GF-D8 (cell line): ENCODE results near the gene URI1.
"Not testable (repeated sequence)": the region's sequence is repeated elsewhere in the genome, so short reads cannot be mapped to it uniquely, and the experiment has no call there.

Experiments
- DNase-seq: peaks from one replicate; lab custom pipeline; 2025; lab: John Stamatoyannopoulos, UW

Gene URI1

DNA sequence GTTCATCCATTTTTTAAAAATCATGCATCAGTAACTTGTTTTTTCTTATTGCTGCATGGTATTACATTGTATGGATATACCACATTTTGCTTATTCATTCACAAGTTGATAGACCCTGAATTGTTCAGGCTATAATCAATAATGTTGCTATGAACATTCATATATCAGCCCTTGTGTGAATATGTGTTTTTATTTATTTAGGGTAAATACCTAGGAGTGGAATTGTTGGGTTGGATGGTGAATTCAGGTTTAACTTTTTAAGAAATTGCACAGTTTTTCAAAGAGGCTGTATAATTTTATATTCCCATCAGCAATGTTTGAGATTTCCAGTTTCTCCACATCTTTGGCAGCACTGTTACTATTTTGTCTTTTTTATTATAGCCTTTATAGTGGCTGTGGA lies 82.1 kb downstream of the URI1 start:
- no peak for DNase-seq

- DNase-seq: no peak
Observed at GRCh38 chr19:30026933-30027332, 84.9 kb downstream of the URI1 start.

GRCh38 chr19:30028118-30028991 lies 86.3 kb downstream of the URI1 start:
- DNase-seq: no peak

GRCh38 chr19:30028992-30029343 lies 86.9 kb downstream of the URI1 start:
- no peak for DNase-seq

DNA sequence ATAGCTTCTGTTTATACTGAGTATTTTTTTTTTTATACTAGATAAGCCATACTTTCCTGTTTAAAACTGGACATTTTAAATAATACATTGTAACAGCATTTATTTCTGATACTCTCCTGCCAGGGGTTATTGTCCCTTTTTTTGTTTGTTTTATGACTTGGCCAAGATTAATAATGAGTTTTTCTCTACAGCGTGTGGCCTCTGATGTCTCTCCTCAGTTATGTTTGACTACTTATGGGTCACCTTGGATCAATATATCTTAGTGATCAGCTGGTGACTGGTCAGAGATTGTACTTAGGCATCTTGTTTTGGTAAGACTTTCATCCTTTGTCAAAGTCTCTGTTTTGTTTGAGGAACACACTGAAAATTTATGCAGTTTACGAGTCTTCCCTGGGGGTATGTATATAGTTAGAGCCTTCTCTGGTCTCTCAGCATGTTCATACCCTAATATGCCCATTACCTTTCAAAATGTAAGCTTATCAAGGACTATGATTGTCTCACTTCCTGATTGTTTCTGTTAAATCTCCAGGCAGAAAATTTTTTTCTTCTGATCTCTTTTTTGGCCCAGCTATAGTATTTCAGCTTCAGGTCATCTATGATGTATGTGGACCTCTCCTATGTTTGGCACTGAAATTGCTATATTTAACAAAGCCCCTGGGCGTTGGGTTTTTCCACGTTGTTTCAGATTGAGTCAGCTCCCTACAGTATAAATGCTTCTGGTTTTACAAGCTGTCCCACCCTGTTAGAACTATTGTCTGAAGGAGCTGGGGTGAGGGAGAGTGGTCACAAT lies 87.9 kb downstream of the URI1 start:
- no peak for DNase-seq

DNA sequence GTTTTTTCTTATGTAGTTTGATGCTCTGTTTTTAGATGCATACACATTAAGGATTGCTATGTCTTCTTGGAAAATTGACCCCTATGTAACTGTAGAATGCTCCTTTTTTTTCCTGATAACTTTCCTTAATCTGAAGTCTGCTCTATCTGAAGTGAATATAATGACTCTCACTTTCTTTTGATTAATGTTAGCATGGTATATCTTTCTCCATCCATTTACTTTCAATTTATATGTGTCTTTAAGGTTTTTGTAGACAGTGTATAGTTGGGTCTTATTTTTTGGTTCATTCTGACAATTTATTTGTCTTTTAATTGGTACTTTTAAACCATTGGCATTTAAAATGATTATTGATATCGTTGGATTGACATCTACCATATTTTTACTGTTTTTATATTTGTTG lies 92.3 kb downstream of the URI1 start:
- no peak for DNase-seq

DNA sequence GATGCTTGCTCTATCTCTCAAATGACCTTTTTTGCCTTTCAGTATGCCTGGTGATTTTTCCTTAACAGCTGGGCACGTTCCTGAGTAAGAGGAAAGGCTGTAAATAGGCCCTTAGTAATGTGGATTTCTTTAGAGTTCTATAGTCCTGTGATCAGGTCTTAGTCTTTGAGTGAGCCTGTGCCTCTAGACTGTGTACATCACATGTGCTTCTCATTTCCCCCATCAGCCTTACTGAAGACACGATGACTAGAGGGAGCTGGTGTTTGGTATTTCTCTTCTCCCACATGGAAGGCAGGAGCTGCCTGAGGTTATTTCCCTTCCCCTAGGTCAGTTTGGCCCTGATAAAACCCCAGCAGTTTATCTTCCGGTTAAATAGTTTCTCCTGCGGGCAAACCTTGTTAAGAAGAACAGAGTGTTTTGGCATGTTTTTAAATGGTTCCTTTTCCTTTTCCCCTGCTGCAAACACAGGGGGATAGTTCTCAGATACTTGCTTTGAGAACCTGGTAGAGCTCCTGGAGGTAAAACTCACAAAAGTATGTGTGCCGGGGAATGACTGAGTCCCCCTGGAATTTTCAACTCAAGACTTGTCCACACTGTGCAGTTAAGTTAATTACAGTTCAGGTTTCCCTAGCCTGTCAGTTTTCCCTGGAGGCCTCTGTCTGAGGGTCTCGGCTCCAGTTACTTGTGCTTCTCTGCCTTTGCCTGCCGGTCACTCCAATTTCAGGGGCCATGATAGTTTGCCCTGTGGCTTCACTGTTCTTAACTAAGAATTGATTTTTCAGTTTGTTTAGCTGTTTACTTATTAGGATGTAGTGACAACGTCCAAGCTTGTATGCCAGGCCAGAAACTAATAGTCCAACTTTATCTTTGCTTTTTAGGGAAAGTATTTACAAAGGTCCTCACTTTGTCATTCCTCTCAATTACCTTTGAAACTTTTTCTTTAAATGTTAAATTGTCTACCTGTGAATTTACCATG lies 94.4 kb downstream of the URI1 start:
- no peak for DNase-seq

DNA sequence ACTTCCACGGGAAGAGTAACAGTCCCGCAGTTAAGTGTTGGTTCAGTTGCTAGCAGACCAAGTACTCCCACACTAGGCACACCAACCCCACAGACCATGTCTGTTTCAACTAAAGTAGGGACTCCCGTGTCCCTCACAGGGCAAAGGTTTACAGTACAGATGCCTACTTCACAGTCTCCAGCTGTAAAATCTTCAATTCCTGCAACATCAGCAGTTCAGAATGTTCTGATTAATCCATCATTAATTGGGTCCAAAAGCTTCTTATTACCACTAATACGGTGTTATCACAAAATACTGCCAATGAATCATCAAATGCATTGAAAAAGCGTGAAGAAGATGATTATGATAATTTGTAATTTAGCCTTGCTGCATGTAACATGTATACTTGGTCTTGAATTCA lies 95.8 kb downstream of the URI1 start:
- DNase-seq: no peak

GRCh38 chr19:30041931-30042330 lies 99.9 kb downstream of the URI1 start:
- not testable (repeated sequence) for DNase-seq

- DNase-seq: not testable (repeated sequence)
Observed at GRCh38 chr19:30043008-30043407, 101.0 kb downstream of the URI1 start.

DNA sequence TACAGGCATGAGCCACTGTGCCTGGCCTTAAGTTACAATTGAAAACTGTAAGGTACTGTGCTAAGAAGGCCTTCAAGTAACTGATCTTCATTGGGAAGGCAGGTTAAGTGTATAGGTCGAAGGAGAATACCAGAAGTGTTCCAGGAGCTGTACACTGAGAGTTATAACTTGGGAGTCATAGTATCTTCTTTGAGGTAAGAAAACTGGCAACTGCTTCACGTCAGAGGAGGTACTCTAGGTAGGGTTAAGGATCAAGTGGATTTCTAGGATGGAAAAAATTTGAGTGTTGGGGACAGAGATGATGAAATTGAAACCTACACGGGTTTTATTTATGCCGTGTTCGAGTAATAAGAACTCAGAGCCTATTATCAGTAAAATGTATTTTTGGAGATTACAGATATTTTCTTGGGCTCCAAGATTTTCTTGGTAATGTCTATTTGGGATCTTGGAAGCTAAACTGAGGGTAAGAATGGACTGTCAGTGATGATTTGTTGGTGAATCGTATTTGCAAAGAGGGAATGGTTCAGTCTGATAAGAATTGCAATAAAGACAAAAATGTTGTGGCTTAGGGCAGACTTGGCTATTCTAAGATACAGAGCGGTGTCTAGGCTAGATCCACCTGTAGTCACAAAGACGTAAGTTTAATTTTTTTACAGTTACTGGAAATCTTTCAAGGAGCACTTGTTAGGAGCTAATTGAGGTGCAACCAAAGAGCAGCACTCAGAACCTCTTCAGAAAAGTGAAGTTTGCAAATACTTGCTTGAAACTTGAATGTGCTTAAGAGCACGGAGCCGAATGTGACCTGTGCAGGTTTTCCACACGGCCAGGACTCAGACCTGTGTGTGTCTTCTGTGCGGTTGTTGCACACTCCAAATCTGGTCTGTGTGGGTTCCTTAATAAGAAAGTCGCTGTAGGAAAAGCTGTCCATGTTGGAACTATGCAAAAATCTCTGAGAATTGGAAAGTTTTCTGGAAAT lies 102.5 kb downstream of the URI1 start:
- no peak for DNase-seq

GRCh38 chr19:30046522-30046921 lies 104.5 kb downstream of the URI1 start:
- no peak for DNase-seq

DNA sequence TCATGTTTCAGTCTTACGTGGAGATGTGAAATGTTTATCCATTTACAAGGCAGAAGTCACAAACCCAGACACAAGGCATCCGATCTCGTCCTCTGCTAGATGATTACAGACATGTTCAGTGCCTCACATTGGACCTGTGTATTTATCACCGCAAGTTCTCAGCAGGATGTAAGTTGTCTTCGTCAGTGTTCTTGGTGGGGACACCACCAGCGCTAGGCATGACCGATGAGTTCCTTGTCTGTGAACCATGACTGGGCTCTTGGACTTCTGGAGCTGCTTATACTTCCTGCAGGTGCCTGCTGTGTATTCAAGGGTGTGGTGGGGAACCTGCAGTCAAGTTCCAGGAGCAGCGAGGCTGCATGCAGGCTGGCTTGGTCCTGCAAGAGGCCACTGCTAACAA lies 105.4 kb downstream of the URI1 start:
- DNase-seq: no peak

DNA sequence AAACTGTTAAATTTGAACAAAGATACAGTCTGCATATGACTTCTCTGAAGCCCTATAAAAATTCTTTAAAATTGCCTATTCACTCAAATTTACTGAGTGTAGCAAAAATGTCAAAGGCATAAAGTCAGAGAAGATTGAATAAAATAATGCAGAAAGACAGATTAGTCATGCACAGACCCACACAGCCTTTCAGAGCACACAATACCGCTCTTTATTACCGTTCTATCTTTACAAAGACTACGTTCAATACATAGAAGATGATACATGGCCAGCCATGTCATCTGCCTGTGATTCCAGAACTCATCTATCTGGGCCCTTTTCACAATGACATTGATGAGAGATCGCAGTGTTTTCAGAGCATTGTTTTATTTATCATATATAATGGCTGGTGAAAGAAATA lies 107.2 kb downstream of the URI1 start:
- DNase-seq: no peak

DNA sequence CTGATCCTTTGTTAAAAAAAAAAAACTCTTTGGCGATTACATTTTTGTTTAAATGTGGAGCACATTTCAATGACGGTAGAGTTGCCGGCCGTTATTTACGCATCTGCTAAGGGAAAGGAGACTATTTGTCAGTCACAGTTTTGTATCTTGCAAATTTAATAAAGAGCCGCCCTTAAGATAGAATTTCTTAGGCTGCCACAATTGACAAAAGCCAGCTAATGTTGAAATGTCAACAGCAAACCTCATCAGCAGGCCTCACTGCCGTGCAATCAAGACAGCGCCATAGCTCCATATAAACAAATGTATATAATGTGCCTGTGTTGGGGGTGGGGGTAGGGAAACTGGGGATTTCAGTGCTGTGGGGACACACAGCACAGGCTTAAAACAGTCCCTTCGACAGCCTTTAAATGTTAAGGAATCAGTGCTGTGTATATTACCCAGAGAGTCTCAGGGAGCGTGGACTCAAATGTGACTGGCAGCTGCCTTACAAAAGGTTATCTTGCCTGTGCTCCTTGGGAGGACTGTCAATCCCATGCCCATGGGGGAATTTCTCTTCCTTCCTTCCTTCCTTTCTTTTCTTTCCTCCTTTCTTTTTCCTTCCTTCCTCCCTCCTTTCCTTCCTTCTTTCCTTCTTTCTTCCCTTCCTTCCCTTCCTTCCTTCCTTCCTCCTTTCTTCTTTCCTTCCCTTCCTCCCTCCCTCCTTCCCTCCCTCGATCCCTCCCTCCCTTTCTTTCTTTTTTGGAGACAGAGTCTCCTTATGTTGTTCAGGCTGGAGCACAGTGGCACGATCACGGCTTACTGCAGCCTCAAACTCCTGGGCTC lies 108.0 kb downstream of the URI1 start:
- DNase-seq: no peak

- DNase-seq: no peak
Observed at GRCh38 chr19:30052122-30053075, 110.4 kb downstream of the URI1 start.

- no peak for DNase-seq
Observed at GRCh38 chr19:30053558-30053957, 111.5 kb downstream of the URI1 start.

DNA sequence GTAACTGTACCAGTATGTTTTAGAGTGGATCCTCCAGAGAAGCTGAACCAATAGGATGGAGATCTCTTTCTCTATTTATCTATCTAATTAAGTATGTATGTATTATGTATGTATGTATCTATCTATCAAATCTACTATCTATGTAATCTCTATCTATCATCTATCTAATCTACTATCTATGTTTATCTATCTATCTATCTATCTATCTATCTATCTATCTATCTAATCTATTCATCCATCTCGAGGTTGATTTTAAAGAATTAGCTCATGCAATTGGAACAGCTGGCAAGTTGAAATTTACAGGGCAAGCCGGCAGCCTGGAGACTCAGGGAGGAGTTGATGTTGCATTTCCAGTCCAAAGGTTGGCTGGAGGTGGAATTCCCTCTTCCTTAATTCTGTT lies 112.2 kb downstream of the URI1 start:
- no peak for DNase-seq

GRCh38 chr19:30056580-30056979 lies 114.5 kb downstream of the URI1 start:
- DNase-seq: no peak
